ENCODE results near the gene SDC3. TPM values are rescaled to one million over a fixed set of nuclear protein-coding genes. Genes with fewer than 3 reads are reported as not detected.

SDC3 gene
- total RNA-seq, 1 experiment from 2014 or later = 7.7 TPM

DNA sequence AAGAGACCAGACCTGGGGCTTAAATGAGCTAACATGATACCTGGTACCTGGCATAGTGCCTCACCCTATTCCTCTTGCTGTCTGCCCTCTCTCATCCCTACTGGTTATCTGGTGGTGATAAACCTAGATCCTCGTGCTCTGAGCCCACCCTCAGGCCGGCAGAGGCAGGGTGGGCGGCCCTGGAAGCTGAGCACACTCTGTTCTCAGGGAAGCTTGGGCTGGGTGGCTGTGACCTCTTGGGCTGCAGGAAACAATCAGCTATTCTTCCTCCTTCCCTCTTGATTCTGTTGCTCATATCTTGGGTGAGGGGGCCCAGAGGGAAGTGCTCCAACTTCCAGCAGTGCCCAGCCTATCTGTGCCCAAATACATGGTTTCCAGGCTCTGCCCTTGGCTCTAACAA, 42.0 kb downstream of the SDC3 start:
- POLR2A ChIA-PET (ENCODE audit: low non-redundant PET) = no interaction called here

DNA sequence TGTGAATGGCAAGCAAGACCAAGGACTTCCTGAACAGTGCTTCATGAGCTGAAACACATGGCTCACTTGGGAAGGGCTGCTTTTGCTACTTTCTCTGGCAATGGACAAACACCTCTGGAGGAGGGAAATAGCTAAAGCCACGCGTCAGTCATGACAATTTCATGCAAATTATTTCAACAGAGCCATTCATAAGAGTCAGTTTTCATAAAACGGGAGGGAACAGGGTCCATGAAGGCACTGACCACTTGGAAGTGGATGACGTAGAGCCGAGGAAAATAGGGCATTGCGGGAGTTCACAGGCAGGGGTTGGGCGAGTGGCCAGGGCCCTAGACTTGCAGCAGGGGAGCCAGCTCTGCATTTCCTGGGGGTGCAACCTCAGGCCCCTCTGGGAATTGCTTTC, 43.9 kb downstream of the SDC3 start:
- no peak overlapping the region for H3K4me3 ChIP-seq (ENCODE audit: low read depth, low read length, poor library complexity, severe bottlenecking)
- no peak overlapping the region for H3K27ac ChIP-seq (ENCODE audit: low read depth, low read length, poor library complexity, severe bottlenecking)
- intact Hi-C loops (cut with micrococcal nuclease; ENCODE audit: unreplicated experiment) = no loop called here
- DNase-seq (ENCODE audit: low spot score) = no peak
- H3K27me3 ChIP-seq (replicated peaks; ENCODE audit: insufficient read depth, low read depth, low read length, poor library complexity) = peaks cover 55% of the 10 kb centered on the region
- TF ChIP-seq, protein P1, sequence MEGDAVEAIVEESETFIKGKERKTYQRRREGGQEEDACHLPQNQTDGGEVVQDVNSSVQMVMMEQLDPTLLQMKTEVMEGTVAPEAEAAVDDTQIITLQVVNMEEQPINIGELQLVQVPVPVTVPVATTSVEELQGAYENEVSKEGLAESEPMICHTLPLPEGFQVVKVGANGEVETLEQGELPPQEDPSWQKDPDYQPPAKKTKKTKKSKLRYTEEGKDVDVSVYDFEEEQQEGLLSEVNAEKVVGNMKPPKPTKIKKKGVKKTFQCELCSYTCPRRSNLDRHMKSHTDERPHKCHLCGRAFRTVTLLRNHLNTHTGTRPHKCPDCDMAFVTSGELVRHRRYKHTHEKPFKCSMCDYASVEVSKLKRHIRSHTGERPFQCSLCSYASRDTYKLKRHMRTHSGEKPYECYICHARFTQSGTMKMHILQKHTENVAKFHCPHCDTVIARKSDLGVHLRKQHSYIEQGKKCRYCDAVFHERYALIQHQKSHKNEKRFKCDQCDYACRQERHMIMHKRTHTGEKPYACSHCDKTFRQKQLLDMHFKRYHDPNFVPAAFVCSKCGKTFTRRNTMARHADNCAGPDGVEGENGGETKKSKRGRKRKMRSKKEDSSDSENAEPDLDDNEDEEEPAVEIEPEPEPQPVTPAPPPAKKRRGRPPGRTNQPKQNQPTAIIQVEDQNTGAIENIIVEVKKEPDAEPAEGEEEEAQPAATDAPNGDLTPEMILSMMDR (conservative IDR thresholded peaks at IDR 0.05; ENCODE audit: low read depth, low read length) = no peak
- TF ChIP-seq EZH2 (IDR thresholded peaks at IDR 0.05; ENCODE audit: borderline replicate concordance, low read depth, low read length, poor library complexity, severe bottlenecking) = no peak
- POLR2A ChIA-PET (ENCODE audit: low non-redundant PET) = no interaction called here
- H3K4me1 ChIP-seq (ENCODE audit: insufficient read depth, low read length, poor library complexity, severe bottlenecking) = no peaks in the 10 kb centered on the region
- CTCF ChIA-PET = interaction anchor here (0.6 kb wide), 1 partner anchor 670 kb away, joined by 4 read pairs; no protein-coding TSS in a partner anchor
- no peaks in the 10 kb centered on the region for H3K9me3 ChIP-seq (ENCODE audit: low read depth, low read length, poor library complexity, severe bottlenecking)
- no TSS peak for BruUV-seq (replicated peaks)
- H3K36me3 ChIP-seq (ENCODE audit: insufficient read depth, low read length, poor library complexity, severe bottlenecking) = no peaks in the 10 kb centered on the region

More for the DNA sequence above, 42.0 kb downstream of the SDC3 start:
- intact Hi-C loops (cut with micrococcal nuclease; ENCODE audit: unreplicated experiment) = no loop called here
- CTCF ChIA-PET = no interaction called here
- Histone ChIP-seq H3K4me1 (ENCODE audit: insufficient read depth, low read length, poor library complexity, severe bottlenecking) (no peaks in the 10 kb centered on the region), H3K4me3 (ENCODE audit: low read depth, low read length, poor library complexity, severe bottlenecking) (no peak overlapping the region), H3K36me3 (ENCODE audit: insufficient read depth, low read length, poor library complexity, severe bottlenecking) (no peaks in the 10 kb centered on the region), H3K9me3 (ENCODE audit: low read depth, low read length, poor library complexity, severe bottlenecking) (no peaks in the 10 kb centered on the region), H3K27me3 (replicated peaks; ENCODE audit: insufficient read depth, low read depth, low read length, poor library complexity) (peaks cover 36% of the 10 kb centered on the region), H3K27ac (ENCODE audit: low read depth, low read length, poor library complexity, severe bottlenecking) (no peak overlapping the region)
- no peak for TF ChIP-seq EZH2 (IDR thresholded peaks at IDR 0.05; ENCODE audit: borderline replicate concordance, low read depth, low read length, poor library complexity, severe bottlenecking)
- TF ChIP-seq, protein P1 (conservative IDR thresholded peaks at IDR 0.05; ENCODE audit: low read depth, low read length) = no peak
- no peak for DNase-seq (ENCODE audit: low spot score)
- no TSS peak for BruUV-seq (replicated peaks)

DNA sequence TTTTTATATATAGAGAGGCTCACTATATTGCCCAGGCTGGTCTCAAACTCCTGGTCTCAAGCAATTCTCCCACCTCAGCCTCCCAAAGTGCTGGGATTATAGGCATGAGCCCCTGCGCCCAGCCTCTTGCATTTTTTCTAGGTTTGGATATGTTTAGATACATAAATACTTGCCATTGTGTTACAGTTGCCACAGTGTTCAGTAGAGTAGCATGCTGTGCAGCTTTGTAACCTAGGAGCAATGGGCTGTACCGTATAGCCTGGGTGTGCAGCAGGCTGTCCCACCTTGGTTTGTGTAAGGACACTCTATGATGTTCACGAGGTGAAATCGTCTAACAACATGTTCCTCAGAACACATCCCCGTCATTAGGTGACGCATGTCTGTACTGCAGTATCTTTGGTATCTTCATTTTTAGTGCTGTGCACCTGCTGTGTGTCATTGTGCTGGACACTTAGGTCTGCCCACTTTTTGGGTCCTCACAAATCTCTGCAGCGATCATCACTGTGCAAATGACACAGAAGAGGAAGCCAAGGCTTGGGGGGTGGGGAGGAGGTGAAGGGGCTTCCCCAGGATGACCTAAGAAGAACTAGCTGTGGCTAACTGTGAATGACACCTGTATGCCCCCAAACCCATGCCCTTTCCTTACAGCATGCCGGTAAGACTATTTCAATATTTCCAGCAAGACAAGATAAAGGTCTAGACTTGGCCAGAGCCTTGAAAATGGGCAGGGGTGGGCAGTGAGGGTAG, 44.5 kb downstream of the SDC3 start:
- no peaks in the 10 kb centered on the region for H3K4me1 ChIP-seq (ENCODE audit: insufficient read depth, low read length, poor library complexity, severe bottlenecking)
- intact Hi-C loops (cut with micrococcal nuclease; ENCODE audit: unreplicated experiment) = no loop called here
- peaks cover 62% of the 10 kb centered on the region for H3K27me3 ChIP-seq (replicated peaks; ENCODE audit: insufficient read depth, low read depth, low read length, poor library complexity)
- ChIA-PET POLR2A (ENCODE audit: low non-redundant PET) (no interaction called here), CTCF (interaction anchor here (0.6 kb wide), 1 partner anchor 670 kb away, joined by 4 read pairs; no protein-coding TSS in a partner anchor)
- H3K9me3 ChIP-seq (ENCODE audit: low read depth, low read length, poor library complexity, severe bottlenecking) = no peaks in the 10 kb centered on the region
- no TSS peak for BruUV-seq (replicated peaks)
- no peaks in the 10 kb centered on the region for H3K36me3 ChIP-seq (ENCODE audit: insufficient read depth, low read length, poor library complexity, severe bottlenecking)
- TF ChIP-seq EZH2 (IDR thresholded peaks at IDR 0.05; ENCODE audit: borderline replicate concordance, low read depth, low read length, poor library complexity, severe bottlenecking) = no peak
- TF ChIP-seq, protein P1 (conservative IDR thresholded peaks at IDR 0.05; ENCODE audit: low read depth, low read length) = no peak
- H3K27ac ChIP-seq (ENCODE audit: low read depth, low read length, poor library complexity, severe bottlenecking) = no peak overlapping the region
- DNase-seq (ENCODE audit: low spot score) = no peak
- H3K4me3 ChIP-seq (ENCODE audit: low read depth, low read length, poor library complexity, severe bottlenecking) = no peak overlapping the region
